Stimulated activated CD8-positive, alpha-beta memory T cell treated with anti-CD3 and anti-CD28 coated beads, Interleukin-12 subunit alpha, Interleukin-12 subunit beta, amount 100 ng/mL, for 24 hours (primary cell): ENCODE results near the gene ZNG1C.
"Not testable (repeated sequence)": the region's sequence is repeated elsewhere in the genome, so short reads cannot be mapped to it uniquely, and the experiment has no call there.

ENCODE experiments used
- DNase-seq: peaks from one replicate; pipeline ENCODE4 v3.0.0-alpha.2; 2020; ENCODE audit errors: extremely low read depth

Gene ZNG1C

GRCh38 chr9:68343242-68343641, 101.5 kb downstream of the ZNG1C start:
- not testable (repeated sequence) for DNase-seq

DNA sequence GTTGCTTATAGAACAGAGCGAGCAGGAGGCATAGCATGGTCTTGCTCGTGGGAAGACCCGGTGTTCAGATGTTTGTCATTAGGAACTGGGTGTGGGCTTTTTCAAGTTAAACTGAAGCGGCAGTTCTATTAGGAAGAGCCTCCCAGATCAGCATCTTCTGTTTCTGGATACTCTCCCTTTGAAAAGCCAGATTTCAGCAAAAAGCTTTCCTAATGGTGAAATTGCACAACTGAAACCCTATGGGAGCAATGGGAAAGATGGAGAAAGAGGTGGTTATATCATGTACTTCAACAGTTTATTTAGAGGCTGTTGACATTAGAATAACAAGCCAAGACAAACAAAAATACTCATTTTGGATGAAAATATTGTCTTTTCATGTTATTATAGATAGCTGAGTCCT, 102.2 kb downstream of the ZNG1C start:
- not testable (repeated sequence) for DNase-seq
